SH-SY5Y (cell line): ENCODE data around the gene ARHGAP9.

ENCODE experiments used
- GATA2 ChIP-seq: IDR thresholded peaks from 2 replicates; pipeline ENCODE4 v1.6.1; 2011; ENCODE audit warnings: mild to moderate bottlenecking, low read depth, low read length
- GATA3 ChIP-seq: IDR thresholded peaks from 2 replicates; pipeline ENCODE4 v1.6.1; 2011; ENCODE audit warnings: low read depth, mild to moderate bottlenecking, low read length, moderate library complexity

Gene ARHGAP9

DNA sequence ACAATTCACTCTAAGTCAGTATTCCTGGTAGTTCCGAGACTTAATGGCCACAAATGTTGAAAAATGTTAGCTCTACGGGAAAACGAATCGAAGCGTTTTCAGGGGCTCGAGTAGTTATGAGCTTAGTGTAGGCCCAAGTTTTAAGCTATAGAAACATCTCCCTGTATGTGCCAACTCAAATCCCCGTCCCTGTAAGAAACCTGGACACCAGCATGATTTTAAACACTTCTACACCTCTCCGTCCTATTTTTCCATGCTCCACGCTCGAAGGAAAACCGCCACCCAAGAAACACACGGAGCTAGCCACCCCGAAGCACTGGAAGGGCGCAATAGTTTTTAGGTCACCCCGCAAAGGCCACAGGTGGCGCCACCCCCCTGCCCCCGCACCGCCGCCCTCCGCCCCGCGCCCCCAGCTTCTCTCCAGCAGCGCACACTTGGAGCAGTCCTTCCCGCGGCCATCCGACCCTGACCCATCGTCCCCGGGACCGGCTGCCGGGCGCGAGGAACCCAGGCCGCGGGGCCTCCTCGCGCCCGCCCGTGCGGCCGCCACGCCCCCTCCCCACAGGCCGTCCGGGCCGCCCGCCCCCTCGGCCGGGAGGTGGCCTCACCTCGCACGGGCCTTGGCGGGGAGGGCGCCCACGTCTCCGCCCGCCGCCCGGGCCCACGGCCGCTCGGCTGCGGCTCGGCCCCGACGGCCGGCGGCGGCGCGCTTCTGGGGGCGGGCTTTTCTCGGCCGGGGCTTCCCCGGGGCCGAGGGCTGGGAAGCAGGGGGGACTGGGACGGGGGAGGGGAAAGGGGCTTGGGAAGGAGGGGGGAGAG, 49.3 kb downstream of the ARHGAP9 start:
- TF ChIP-seq GATA2 (no peak), GATA3 (no peak)

DNA sequence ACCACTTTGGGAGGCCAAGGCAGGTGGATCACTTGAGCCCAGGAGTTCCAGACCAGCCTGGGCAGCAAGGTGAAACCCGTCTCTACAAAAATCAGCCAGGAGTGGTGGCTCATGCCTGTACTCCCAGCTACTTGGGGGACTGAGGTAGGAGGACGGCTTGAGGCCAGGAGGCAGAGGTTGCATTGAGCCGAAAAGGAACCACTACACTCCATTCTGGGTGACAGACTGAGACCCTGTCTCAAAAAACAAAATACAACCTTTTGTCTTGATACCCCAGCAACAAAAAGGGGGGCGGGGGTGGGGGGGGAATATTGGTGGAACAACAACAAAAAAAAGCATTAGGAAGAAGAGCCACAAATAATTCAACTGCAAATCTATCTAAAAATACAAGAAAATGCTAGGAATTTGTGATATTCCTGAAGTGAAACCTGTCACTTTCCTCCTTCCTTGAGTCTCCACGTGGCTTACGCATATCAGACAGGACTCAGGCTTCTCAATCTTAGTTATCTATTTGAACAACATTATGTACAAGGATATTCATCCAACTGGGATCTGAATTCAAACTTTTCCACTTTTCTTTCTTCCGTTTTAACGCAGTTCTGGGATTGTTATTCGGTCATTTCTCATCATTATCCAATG, 50.1 kb downstream of the ARHGAP9 start:
- TF ChIP-seq GATA3 (no peak), GATA2 (no peak)

DNA sequence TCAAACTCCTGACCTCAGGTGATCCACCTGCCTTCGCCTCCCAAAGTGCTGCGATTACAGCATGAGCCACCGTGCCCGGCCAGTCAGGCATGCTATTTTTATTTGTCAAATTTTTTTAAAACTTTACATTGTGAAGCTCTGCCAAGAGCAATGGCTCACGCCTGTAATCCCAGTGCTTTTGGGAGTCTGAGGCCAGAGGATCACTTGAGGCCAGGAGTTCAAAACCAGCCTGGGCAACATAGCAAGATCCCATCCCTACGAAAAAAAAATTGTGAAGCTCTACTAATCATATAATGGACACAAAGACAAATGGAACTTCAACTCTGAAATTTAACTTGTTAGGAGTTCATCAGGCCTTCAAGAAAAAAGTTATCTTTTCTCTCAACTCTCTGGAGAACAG, 50.7 kb downstream of the ARHGAP9 start:
- TF ChIP-seq GATA2 (no peak), GATA3 (no peak)
